NB4 (cell line): ENCODE results near the gene DUSP22.

Experiments
- DNase-seq: peaks from one replicate; pipeline ENCODE4 v3.0.0; 2010; ENCODE audit warnings: low read depth
- H3K4me3 ChIP-seq: one replicate; pipeline ENCODE4 v1.5.1; 2011; ENCODE audit warnings: mild to moderate bottlenecking, low read depth, low read length, moderate library complexity
- MYC ChIP-seq: IDR thresholded peaks from 2 replicates; pipeline ENCODE4 v1.6.1; 2011; ENCODE audit warnings: low read depth, low read length
- POLR2A ChIP-seq: IDR thresholded peaks from 2 replicates; pipeline ENCODE4 v1.6.1; 2011; ENCODE audit warnings: mild to moderate bottlenecking; ENCODE audit not compliant: insufficient read length; ENCODE audit errors: extremely low read depth
- TF ChIP-seq, protein P1 (sequence below): IDR thresholded peaks from one replicate; pipeline ENCODE4 v1.5.1; 2012; ENCODE audit warnings: low read depth, low read length
- TF ChIP-seq, protein P2 (sequence below): IDR thresholded peaks from 2 replicates; pipeline ENCODE4 v1.6.1; 2011; ENCODE audit warnings: low read depth, low read length

Gene DUSP22

DNA sequence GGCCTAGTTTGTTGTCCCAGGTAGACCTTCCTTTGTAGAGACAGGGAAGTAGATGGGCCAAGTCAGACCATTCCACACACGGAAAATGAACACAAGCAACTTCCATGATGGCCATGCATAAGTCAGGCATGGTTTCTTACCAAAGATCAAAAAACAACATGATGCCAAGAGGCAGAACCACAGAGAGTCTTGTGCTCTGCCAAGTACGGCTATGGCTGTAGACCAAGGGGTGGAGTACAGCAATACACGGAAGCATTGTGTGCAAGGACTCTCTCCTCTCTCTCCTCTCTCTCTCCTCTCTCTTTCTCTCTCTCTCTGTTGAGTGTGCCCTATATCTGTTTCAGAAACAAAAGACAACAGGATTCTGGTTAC is 4.8 kb upstream of the DUSP22 start:
- no peak overlapping the region for H3K4me3 ChIP-seq
- no peak for TF ChIP-seq POLR2A
- TF ChIP-seq, protein P1, sequence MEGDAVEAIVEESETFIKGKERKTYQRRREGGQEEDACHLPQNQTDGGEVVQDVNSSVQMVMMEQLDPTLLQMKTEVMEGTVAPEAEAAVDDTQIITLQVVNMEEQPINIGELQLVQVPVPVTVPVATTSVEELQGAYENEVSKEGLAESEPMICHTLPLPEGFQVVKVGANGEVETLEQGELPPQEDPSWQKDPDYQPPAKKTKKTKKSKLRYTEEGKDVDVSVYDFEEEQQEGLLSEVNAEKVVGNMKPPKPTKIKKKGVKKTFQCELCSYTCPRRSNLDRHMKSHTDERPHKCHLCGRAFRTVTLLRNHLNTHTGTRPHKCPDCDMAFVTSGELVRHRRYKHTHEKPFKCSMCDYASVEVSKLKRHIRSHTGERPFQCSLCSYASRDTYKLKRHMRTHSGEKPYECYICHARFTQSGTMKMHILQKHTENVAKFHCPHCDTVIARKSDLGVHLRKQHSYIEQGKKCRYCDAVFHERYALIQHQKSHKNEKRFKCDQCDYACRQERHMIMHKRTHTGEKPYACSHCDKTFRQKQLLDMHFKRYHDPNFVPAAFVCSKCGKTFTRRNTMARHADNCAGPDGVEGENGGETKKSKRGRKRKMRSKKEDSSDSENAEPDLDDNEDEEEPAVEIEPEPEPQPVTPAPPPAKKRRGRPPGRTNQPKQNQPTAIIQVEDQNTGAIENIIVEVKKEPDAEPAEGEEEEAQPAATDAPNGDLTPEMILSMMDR = no peak
- no peak for TF ChIP-seq MYC
- TF ChIP-seq, protein P2, sequence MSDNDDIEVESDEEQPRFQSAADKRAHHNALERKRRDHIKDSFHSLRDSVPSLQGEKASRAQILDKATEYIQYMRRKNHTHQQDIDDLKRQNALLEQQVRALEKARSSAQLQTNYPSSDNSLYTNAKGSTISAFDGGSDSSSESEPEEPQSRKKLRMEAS = no peak
- DNase-seq = no peak

DNA sequence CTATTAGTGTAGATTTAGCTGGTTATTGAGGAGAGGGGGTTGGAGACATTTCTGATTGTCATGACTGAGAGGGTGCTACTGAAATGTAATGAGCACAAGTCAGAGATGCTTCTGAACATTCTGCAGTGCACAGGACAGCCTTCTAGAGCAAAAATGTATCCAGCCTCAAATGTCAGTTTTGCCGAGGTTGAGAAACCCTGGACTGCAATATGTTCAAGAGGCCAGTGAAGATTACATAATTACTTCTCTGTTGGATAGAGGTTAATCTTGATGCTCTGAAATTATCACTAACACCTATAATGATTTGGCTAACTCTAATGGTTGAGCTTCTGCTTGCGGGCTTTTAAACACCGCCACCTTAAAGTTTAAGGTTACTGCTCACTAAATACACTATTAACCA is 3.4 kb upstream of the DUSP22 start:
- H3K4me3 ChIP-seq = no peak overlapping the region
- peak; percentile 63 for DNase-seq
- TF ChIP-seq, protein P2 = no peak
- TF ChIP-seq, protein P1 = no peak
- TF ChIP-seq MYC (no peak), POLR2A (no peak)

DNA sequence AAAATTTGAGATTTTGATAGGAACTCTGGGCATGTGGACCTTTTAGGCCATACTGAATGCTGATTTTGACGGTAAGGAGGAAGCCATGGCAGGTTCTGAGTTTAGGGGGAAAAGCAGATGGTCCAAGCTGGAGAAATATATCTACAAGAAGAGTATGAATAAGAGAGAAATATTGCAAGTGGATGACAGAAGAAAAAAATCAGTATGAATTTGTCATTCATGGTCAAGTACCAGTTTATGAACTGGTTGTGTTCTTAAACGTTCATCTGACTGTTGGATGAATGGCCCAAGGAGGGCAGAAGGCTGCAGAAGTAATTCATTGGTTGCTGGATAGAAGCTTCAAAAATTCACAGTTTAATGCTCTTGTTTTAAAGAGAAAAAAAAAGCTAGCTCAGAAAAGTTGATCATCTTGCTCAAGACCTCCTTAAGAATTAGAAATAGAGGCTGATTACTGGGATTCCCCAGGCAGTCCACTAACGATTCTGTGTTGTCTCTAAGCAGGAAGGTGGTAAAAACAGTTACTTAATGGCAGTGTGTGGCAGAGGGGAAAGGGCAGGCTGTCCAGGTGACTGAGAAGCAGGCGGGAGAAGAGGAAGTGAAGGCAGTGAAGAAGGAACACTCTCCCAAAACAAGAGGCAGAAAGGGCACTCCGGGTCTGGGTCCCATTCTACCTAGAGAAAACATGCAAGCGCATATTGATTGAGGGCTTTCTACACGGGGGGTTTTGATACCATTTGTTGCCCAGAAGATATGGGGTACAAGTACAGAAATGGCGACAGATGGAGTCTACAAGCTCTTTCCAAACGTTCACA is 2.0 kb upstream of the DUSP22 start:
- no peak overlapping the region for H3K4me3 ChIP-seq
- TF ChIP-seq MYC (no peak), POLR2A (no peak)
- TF ChIP-seq, protein P2 = no peak
- TF ChIP-seq, protein P1 = no peak
- DNase-seq = peak; percentile 43

DNA sequence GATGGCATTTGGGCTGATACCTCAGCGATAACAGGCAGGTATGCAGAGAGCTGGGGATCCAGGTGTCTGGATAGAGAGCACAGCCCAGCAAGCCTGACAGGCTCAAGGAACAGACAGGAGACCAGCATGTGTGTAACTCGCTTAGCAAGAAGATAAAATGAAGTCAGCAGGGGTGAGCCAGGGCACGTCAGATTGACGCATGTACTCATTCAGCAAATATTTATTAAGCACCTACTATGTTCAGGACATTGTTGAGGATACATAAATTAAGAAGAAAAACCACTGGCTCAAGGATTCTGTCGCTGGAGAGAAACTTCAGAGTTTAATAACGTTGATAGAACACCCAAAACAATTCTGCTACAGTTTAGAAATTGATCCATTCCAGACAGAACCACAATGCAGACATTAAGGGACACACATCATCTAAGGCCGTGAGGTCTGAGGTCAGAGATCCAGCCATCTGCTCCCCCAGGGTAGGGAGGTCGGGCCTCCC is 1.0 kb upstream of the DUSP22 start:
- TF ChIP-seq, protein P2 = no peak
- 0 out of 2 replicates have a peak, but pooled peaks have one; percentile 13 for TF ChIP-seq MYC
- H3K4me3 ChIP-seq = peak overlapping the region; percentile 69
- DNase-seq = peak; percentile 33

DNA sequence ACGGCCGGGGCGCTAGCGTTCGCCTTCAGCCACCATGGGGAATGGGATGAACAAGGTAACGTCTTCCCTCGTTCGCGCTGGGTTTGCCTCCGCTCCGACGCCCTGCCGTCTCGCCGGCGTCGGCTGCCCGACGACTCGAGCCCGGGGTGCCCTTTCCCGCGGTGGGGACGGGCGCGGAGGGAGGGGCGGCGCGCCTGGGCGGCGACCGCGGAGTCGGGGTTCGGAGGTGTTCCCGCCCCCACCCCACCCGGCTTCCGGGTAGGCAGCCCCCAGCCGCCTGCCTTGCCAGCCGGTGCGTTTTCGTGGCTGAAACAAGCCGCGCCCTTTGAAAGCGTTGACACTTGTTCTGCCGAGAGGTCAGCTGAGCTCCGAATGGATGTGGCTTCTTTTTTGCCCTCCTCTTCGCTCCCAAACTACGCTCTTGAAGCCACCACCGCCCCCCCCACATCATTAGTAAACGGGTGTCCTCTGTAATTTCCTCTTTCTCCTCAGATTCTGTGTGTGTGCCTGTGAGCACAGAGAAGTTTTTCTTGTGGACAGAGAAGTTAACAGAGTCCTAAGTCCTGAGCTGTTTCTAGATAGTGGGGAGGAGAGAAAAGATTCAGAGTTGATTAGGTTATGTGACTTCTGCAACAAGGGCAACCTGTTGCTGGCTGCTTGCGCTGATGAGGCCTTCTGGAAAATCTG is 362 bp downstream of the DUSP22 start:
- DNase-seq = peak; percentile 91
- TF ChIP-seq, protein P2 = peak; percentile 23; the same call in 1 of the 2 replicates
- TF ChIP-seq, protein P1 = no peak
- H3K4me3 ChIP-seq = peak overlapping the region; percentile 67
